ENCODE measurements around the gene ZBTB26.
"Not testable (repeated sequence)": the region's sequence is repeated elsewhere in the genome, so short reads cannot be mapped to it uniquely, and the experiment has no call there.

The ZBTB26 gene

DNA sequence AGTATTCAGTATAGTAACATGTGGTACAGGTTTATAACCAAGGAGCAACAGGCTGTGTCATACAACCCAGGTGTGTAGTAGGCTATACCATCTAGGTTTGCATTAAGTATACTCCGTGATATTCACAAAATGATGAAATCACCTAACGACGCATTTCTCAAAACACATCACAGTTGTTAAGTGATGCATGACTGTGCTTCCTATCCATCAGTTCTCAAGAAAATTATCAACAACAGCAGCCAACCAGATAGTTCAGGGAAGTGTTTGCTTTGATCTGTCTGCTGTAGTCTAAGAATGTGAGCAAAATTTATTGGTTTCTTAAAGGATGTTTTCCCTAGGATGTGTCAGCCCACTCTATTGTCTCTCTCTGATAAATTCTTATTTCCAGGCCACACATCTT is 7.4 kb downstream of the ZBTB26 start:
- DNase-seq (ENCODE audit: low read depth): no peak

DNA sequence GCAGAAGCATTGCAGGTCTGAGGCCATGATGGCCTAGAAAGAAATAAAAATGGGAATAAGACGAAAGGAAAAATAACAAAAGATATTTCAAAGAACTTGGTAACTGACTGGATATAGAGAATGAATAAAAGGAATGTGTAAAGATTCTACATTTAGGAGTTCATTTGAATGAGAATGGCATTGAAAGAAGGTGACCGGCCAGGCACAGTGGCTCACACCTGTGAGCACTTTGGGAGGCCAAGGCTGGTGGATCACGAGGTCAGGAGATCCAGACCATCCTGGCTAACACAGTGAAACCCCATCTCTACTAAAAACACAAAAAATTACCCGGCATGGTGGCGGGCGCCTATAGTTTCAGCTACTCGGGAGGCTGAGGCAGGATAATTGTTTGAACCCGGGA is 8.6 kb downstream of the ZBTB26 start:
- DNase-seq (ENCODE audit: low read depth): no peak

GRCh38 chr9:122918310-122918709 is 13.0 kb downstream of the ZBTB26 start:
- DNase-seq (ENCODE audit: low read depth): no peak

DNA sequence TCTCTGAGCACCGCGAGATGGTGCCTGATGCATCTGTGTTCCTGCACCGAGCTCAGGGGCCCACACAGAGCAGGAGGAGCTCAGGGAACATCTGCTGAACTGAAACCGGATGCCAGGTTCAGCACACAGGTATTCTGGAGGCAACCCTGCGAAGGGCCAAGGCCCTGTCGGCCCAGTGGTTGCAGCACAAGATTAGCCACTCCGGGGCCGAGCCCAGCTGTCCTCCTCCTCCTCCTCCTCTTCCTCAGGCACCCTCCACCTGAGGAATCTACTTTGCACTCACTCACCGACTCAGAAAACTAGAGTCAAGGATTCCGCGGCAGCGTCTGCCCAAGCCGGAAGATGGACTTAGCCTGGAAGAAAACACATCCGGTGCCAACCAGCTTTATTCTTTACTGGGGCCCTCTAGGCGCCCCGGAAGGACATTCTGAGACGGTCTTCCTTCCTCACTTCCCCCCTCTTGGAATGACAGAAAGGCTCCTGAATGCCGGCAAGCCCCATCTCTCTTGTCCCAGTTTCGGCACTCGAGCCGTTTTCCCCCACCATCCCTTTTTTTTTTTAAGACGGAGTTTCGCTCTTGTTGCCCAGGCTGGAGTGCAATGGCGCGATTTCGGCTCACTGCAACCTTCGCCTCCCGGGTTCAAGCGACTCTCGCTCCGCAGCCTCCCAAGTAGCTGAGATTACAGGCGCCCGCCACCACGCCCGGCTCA is 18.2 kb downstream of the ZBTB26 start, which contains the start of gene ZBTB6:
ZBTB6 (minus strand) TSS at position 360 of the 710 bp plus-strand sequence. CDS start 1,251 bp downstream, outside the sequence.
- peak; percentile 52 for DNase-seq (ENCODE audit: low read depth)

GRCh38 chr9:122912671-122912963 is 18.7 kb downstream of the ZBTB26 start:
- DNase-seq (ENCODE audit: low read depth): no peak

- DNase-seq (ENCODE audit: low read depth): not testable (repeated sequence)
Measured at GRCh38 chr9:122906122-122906521, 25.2 kb downstream of the ZBTB26 start.

DNA sequence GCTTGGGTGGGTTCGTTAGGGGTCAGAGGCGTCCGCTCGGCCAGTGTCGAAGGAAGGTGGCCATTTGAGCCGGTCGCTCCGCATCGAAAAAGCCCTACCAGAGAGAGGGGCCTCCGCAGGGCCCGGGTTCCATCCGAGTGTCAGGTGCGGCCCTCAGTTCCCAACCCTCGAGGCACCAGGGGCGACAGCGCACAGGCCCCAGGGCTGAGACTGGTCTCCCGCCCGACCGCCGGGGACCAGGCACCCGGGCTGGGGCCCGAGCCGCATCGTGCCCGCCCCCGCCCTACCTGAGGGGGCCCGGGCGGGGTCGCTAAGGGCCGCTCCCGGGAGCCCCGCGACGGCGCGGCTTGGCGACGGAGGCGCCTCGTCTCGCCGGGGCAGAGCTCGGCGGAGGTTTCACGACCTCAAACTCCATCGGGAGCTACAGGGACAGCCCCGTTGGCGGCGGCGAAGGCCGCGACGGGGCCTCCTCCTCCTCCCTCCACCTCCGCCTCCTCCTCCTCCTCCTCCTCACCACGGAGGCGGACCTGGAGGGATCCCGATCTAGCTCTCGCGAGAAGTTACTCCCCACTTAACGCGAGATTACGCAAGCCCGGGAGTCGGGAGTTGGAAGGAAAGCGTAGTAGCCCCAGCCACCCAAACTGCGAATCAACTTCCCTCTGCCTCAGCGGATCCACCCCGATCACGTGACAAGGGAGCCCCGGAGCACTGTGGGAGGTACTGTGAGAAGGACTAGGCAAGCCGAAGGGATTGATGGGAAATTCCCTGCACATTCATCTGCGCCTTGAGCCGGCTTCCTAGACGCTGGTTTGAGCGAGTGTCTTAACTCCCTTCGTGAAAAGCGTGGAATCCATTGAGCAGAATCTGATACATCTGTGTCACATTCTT is 26.2 kb downstream of the ZBTB26 start, which contains the start of gene RC3H2:
RC3H2 (minus strand) TSS at position 537 of the 888 bp plus-strand sequence. CDS start 7,850 bp downstream, outside the sequence.
- DNase-seq (ENCODE audit: low read depth): peak; percentile 93

- peak; percentile 5 for DNase-seq (ENCODE audit: low read depth)
Measured at GRCh38 chr9:122904466-122904822, 26.9 kb downstream of the ZBTB26 start.

DNA sequence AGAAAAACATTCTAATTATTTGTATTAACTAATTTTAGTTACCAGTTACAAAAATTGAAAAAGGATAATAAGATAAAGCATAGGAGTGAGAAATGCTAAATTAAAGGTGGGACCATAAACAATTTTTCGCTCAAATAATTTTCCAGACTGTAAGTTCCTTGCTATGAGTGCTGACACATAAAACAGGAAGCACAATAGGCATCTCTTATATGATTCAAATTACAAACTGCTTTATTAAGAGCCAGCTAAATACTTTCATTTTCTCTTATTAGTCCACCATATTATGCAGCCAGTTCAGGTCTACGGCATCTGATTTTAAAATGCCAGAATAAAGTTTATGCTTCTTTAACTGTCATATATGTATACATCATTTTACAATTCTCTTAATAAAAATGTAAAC is 30.5 kb downstream of the ZBTB26 start:
- no peak for DNase-seq (ENCODE audit: low read depth)

- no peak for DNase-seq (ENCODE audit: low read depth)
Measured at GRCh38 chr9:122897969-122898368, 33.3 kb downstream of the ZBTB26 start.

DNA sequence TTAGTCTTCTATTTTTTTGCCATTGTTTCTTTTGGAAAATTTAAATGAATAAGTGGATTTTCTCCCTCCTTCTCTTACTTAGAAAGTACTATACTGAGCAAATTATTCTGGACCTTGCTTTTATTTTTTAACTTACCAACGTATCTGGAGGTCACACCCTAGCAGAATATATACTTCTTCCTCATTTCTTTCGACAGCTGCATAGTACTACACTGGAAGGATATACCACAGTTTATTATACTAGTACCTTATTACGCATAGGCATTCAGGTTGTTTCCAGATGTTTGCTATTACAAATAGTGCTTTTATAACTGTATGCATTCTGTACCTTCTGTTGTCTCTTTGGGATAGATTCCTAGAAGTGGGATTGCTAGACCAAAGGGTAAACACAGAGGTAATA is 42.8 kb downstream of the ZBTB26 start:
- DNase-seq (ENCODE audit: low read depth): no peak

GRCh38 chr9:122883125-122883524 is 48.2 kb downstream of the ZBTB26 start:
- DNase-seq (ENCODE audit: low read depth): no peak

DNA sequence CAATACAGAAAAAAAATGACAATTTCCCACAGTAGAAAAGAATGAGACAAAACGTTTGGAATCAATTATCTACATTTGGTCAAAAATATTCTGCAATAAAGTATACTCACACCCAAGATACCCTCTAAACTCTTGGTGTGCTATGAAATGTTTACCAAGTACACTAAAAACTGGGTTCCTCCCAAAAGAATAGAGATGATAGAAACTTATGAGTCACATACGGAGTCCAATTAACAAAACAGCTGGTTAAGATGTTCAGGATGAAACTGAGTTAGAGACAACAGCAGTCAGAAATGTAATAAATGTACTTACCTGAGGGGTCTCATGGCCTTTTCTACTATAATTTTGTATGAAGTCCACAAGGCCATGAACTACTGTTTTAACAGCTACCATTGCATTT is 51.9 kb downstream of the ZBTB26 start:
- no peak for DNase-seq (ENCODE audit: low read depth)

GRCh38 chr9:122875523-122875922 is 55.8 kb downstream of the ZBTB26 start:
- no peak for DNase-seq (ENCODE audit: low read depth)

- DNase-seq (ENCODE audit: low read depth): not testable (repeated sequence)
Measured at GRCh38 chr9:122867276-122867675, 64.0 kb downstream of the ZBTB26 start.

GRCh38 chr9:122866079-122866478 is 65.2 kb downstream of the ZBTB26 start:
- no peak for DNase-seq (ENCODE audit: low read depth)

Measured in activated T-helper 9 cell treated with anti-CD3 and anti-CD28 coated beads, Interleukin-2, amount 50 U/mL, for 16 hours (primary cell).